Fibroblast of the conjunctiva (primary cell): ENCODE results near the gene UBE2G2.

ENCODE experiments used
- DNase-seq: peaks from one replicate; pipeline ENCODE4 v3.0.0-alpha.2; 2010; ENCODE audit warnings: low read depth

Gene UBE2G2

DNA sequence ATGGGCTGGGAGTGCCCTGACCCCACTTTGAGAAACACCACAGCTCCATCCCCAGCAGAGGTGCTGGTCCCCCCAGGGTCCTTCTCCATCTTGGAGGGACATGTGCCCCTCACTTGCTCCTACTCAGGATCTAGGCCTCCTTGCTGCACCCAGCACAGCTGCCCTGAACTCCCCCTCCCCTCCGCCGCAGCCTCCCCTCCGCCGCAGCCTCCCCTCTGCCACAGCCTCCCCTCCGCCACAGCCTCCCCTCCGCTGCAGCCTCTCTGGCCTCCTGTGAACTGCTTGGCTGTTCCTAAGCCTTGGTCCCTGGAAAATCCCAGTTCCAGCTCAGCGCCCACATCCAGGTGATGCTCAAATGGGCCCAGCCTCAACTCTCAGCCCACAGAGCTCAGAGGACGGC, 74.3 kb downstream of the UBE2G2 start:
- no peak for DNase-seq

GRCh38 chr21:44726826-44727225, 74.8 kb downstream of the UBE2G2 start:
- no peak for DNase-seq

- no peak for DNase-seq
Observed at GRCh38 chr21:44724926-44725325, 76.7 kb downstream of the UBE2G2 start.

GRCh38 chr21:44724196-44724595, 77.4 kb downstream of the UBE2G2 start:
- no peak for DNase-seq

DNA sequence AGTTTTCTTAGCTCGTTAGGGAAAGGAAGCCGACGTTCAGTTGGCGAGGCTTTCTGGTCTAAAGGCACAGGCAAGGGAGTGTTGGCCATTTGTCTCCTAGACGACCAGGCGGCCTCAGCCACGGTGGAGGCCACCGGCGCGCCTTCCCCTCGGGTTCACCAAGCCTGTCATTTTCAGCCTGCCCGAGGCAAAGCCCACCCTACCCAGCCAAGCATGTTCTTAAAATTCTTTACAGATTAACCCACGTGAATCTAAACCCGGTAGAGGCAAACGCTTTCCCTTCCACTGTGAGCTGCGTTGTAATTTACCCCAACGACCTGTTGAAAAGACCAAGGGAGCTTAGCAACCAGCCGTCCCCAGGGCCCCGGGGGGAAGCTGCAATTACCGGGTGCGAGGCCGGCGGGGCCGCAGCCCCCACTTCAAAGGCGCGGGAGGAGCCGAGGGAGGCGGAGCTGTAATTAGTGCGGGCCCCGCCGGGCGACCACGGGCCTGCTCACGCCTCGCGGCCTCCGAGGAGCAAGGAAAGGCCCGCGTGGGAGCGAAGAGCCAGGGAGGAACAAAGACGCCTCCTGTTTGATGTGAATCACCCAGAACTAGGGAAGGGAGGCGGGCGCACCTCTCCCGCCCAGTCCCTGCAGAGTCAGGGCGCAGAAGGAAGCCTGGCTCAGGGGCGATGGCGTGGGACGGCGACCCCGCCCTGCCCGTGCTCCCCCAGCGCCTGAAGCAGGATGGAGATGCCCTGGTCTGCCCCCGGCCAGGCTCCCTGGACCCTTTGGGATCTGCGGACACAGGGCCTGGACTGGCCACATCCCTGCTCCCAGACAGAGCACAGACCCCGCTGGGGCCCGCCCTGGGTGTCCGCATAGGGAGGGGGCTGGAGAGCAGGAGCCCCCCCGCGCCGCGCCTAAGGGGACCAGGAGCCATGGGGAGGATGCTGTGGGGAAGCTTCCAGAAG, 78.2 kb downstream of the UBE2G2 start:
- no peak for DNase-seq

DNA sequence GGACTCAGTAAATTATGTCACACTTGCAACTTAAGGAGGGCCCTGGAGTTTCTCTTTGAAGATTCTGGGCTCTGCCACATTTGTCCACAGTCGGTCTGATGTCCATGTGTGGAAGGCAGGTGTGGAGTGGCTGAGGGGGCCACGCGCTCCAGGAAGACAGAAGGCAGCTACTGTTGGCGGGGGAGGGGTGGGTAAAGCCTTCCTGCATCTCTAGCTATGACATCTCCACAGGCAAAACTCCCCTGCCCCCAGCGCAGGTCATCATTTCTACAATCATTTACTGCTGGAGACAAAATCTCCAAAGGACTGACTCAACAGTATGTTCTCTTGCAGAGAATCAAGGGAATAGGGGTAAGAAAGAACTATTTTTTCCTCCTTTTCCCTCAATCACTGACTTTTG, 78.9 kb downstream of the UBE2G2 start:
- no peak for DNase-seq

- DNase-seq, result no peak
Observed at GRCh38 chr21:44720170-44720569, 81.5 kb downstream of the UBE2G2 start.
